ENCODE results near the gene STING1.
"Not testable (repeated sequence)": the region's sequence is repeated elsewhere in the genome, so short reads cannot be mapped to it uniquely, and the experiment has no call there.

STING1 gene

GRCh38 chr5:139501381-139501780 lies 18.8 kb upstream of the STING1 start:
- DNase-seq: no peak

- no peak for DNase-seq
These were observed 13.3 kb upstream of the STING1 start for GRCh38 chr5:139495638-139496435.

- DNase-seq: no peak
These were observed 12.3 kb upstream of the STING1 start for GRCh38 chr5:139494832-139495231.

- no peak for DNase-seq
These were observed 11.7 kb upstream of the STING1 start for GRCh38 chr5:139494256-139494655.

- DNase-seq: no peak
These were observed 10.2 kb upstream of the STING1 start for GRCh38 chr5:139492700-139493192.

- no peak for DNase-seq
These were observed 5.7 kb upstream of the STING1 start for GRCh38 chr5:139488260-139488659.

GRCh38 chr5:139486201-139486600 lies 3.6 kb upstream of the STING1 start:
- DNase-seq: no peak

- DNase-seq: not testable (repeated sequence)
These were observed 291 bp upstream of the STING1 start for GRCh38 chr5:139482890-139483208.

GRCh38 chr5:139481580-139482049 lies 943 bp downstream of the STING1 start:
- DNase-seq: no peak

- DNase-seq: no peak
These were observed 1.4 kb downstream of the STING1 start for GRCh38 chr5:139481122-139481533.

- not testable (repeated sequence) for DNase-seq
These were observed 2.8 kb downstream of the STING1 start for GRCh38 chr5:139479729-139480128.

- DNase-seq: not testable (repeated sequence)
These were observed 3.7 kb downstream of the STING1 start for GRCh38 chr5:139478657-139479423.

- no peak for DNase-seq
These were observed 6.5 kb downstream of the STING1 start for GRCh38 chr5:139475865-139476617.

GRCh38 chr5:139474890-139475791 lies 7.4 kb downstream of the STING1 start:
- no peak for DNase-seq

GRCh38 chr5:139473565-139473964 lies 9.0 kb downstream of the STING1 start:
- DNase-seq: no peak

- no peak for DNase-seq
These were observed 9.5 kb downstream of the STING1 start for GRCh38 chr5:139473105-139473504.

- no peak for DNase-seq
These were observed 10.1 kb downstream of the STING1 start for GRCh38 chr5:139472386-139473030.

- no peak for DNase-seq
These were observed 11.7 kb downstream of the STING1 start, which contains the start of gene SMIM33 for GRCh38 chr5:139470821-139471300. TSS of gene SMIM33 (plus strand) at chr5:139471004. CDS start at chr5:139471122, 118 bp downstream.

- DNase-seq: no peak
These were observed 14.1 kb downstream of the STING1 start for GRCh38 chr5:139468421-139468931.

- DNase-seq: no peak
These were observed 19.8 kb downstream of the STING1 start, which contains the start of gene ECSCR for GRCh38 chr5:139462586-139463276. TSS of gene ECSCR (minus strand) at chr5:139462743. CDS start at chr5:139462670, 73 bp downstream.

All from activated gamma-delta T cell (primary cell).